MCF 10A (cell line): ENCODE data around the gene SGIP1. TPM values are rescaled to one million over a fixed set of nuclear protein-coding genes. Genes with fewer than 3 reads are reported as not detected.

Experiments
- BruUV-seq: library from RNA; stranded (reverse); fragments of 400-500 nt; replicated peaks from 2 replicates; lab custom pipeline; 2021; lab: Mats Ljungman, UMichigan
- CTCF ChIA-PET: fragments of 300-600 bp; sonication (Branson Sonifier 250); formaldehyde crosslinking; extraction: SDS; loops from one replicate; lab custom pipeline; 2021; ENCODE audit warnings: antibody characterized with exemption, inconsistent platforms; lab: Yijun Ruan, JAX
- POLR2A ChIA-PET: fragments of 300-600, 350-650 bp; sonication (Branson Sonifier 250); formaldehyde crosslinking; extraction: SDS; loops from one replicate; lab custom pipeline; 2020; ENCODE audit warnings: antibody characterized with exemption, inconsistent platforms; lab: Yijun Ruan, JAX
- DNase-seq: peaks from one replicate; pipeline ENCODE4 v3.0.0-alpha.2; 2018; ENCODE audit not compliant: unreplicated experiment
- H3K27ac Mint-ChIP-seq: one replicate; pipeline ENCODE4 v1.8.0; 2022; ENCODE audit warnings: mild to moderate bottlenecking, low read depth, mixed read lengths; ENCODE audit not compliant: unreplicated experiment
- H3K27me3 Mint-ChIP-seq: one replicate; pipeline ENCODE4 v1.8.0; 2022; ENCODE audit warnings: mixed read lengths; ENCODE audit not compliant: insufficient read depth, unreplicated experiment
- H3K36me3 Mint-ChIP-seq: one replicate; pipeline ENCODE4 v1.8.0; 2022; ENCODE audit warnings: mild to moderate bottlenecking, moderate library complexity, mixed read lengths; ENCODE audit not compliant: insufficient read depth, unreplicated experiment
- H3K4me1 Mint-ChIP-seq: one replicate; pipeline ENCODE4 v1.8.0; 2022; ENCODE audit warnings: mixed read lengths; ENCODE audit not compliant: insufficient read depth, unreplicated experiment
- H3K4me3 Mint-ChIP-seq: one replicate; pipeline ENCODE4 v1.8.0; 2022; ENCODE audit warnings: mild to moderate bottlenecking, moderate library complexity, mixed read lengths; ENCODE audit not compliant: unreplicated experiment
- H3K9me3 Mint-ChIP-seq: one replicate; pipeline ENCODE4 v1.8.0; 2022; ENCODE audit warnings: mixed read lengths; ENCODE audit not compliant: unreplicated experiment
- CTCF ChIP-seq: fragments of 200-600 bp; IDR thresholded peaks from one replicate; pipeline ENCODE4 v1.8.0; 2022; ENCODE audit warnings: antibody characterized with exemption, mild to moderate bottlenecking; ENCODE audit not compliant: unreplicated experiment
- intact Hi-C: fragments of 100-400 bp; cut with micrococcal nuclease; formaldehyde crosslinking; loops from 2 replicates; pipeline ENCODE4 v1.14.1; 2022
- total RNA-seq: library from RNA; stranded (reverse); gene quantifications from 2 replicates; pipeline ENCODE4 v1.2.3, GENCODE V29; 2022

The SGIP1 gene
- total RNA-seq, 1 experiment from 2014 or later = not detected

- no peak for DNase-seq
- H3K9me3 Mint-ChIP-seq = no peaks in the 10 kb centered on the region
- TF ChIP-seq CTCF = no peak
- H3K4me1 Mint-ChIP-seq = no peaks in the 10 kb centered on the region
- no peak overlapping the region for H3K4me3 Mint-ChIP-seq
- H3K27me3 Mint-ChIP-seq = no peaks in the 10 kb centered on the region
- ChIA-PET POLR2A (interaction anchor here (0.7 kb wide), 1 partner anchor 385 kb away, joined by 4 read pairs; no protein-coding TSS in a partner anchor), CTCF (interaction anchor here (0.6 to 1.2 kb wide), 4 partner anchors 23 to 443 kb away, joined by 3 read pairs; partner anchors contain the start of genes DNAI4 and MIER1)
- no peak overlapping the region for H3K27ac Mint-ChIP-seq
- H3K36me3 Mint-ChIP-seq = peaks cover 6% of the 10 kb centered on the region
- BruUV-seq = no TSS peak
- intact Hi-C loops = loop anchor here (5.0 kb wide), 2 partner anchors 210 to 580 kb away; no protein-coding TSS in a partner anchor
Measured at GRCh38 chr1:66767626-66768025, 233.7 kb downstream of the SGIP1 start.

- H3K4me1 Mint-ChIP-seq = no peaks in the 10 kb centered on the region
- H3K9me3 Mint-ChIP-seq = no peaks in the 10 kb centered on the region
- no TSS peak for BruUV-seq
- POLR2A ChIA-PET = interaction anchor here (0.9 kb wide), 1 partner anchor 65 kb away, joined by 3 read pairs; no protein-coding TSS in a partner anchor
- intact Hi-C loops = loop anchor here (5.0 kb wide), 2 partner anchors 208 to 578 kb away; no protein-coding TSS in a partner anchor
- DNase-seq = no peak
- no peak for TF ChIP-seq CTCF
- H3K27me3 Mint-ChIP-seq = no peaks in the 10 kb centered on the region
- H3K27ac Mint-ChIP-seq = no peak overlapping the region
- H3K36me3 Mint-ChIP-seq = peaks cover 6% of the 10 kb centered on the region
- H3K4me3 Mint-ChIP-seq = no peak overlapping the region
- CTCF ChIA-PET = interaction anchor here (1.0 kb wide), 1 partner anchor 380 kb away, joined by 3 read pairs; no protein-coding TSS in a partner anchor
Measured at GRCh38 chr1:66768965-66769364, 235.0 kb downstream of the SGIP1 start.

- no TSS peak for BruUV-seq
- no peak for TF ChIP-seq CTCF
- Mint-ChIP-seq H3K9me3 (no peaks in the 10 kb centered on the region), H3K4me3 (no peak overlapping the region), H3K27me3 (no peaks in the 10 kb centered on the region), H3K36me3 (peaks cover 6% of the 10 kb centered on the region), H3K27ac (no peak overlapping the region), H3K4me1 (no peaks in the 10 kb centered on the region)
- ChIA-PET CTCF (interaction anchor here (1.0 kb wide), 1 partner anchor 379 kb away, joined by 3 read pairs; no protein-coding TSS in a partner anchor), POLR2A (interaction anchor here (0.9 to 1.1 kb wide), 3 partner anchors 22 to 442 kb away, joined by 3 read pairs; no protein-coding TSS in a partner anchor)
- DNase-seq = no peak
- intact Hi-C loops = loop anchor here (5.0 kb wide), 2 partner anchors 208 to 578 kb away; no protein-coding TSS in a partner anchor
Measured at GRCh38 chr1:66769512-66770229, 235.7 kb downstream of the SGIP1 start.

GRCh38 chr1:66770240-66770639, 236.3 kb downstream of the SGIP1 start:
- CTCF ChIA-PET = interaction anchor here (1.0 kb wide), 1 partner anchor 379 kb away, joined by 3 read pairs; no protein-coding TSS in a partner anchor
- Mint-ChIP-seq H3K4me3 (no peak overlapping the region), H3K27ac (no peak overlapping the region), H3K4me1 (no peaks in the 10 kb centered on the region), H3K9me3 (no peaks in the 10 kb centered on the region), H3K36me3 (peaks cover 6% of the 10 kb centered on the region), H3K27me3 (no peaks in the 10 kb centered on the region)
- no TSS peak for BruUV-seq
- intact Hi-C loops = no loop called here
- POLR2A ChIA-PET = interaction anchor here (0.6 to 1.1 kb wide), 3 partner anchors 23 to 441 kb away, joined by 3 read pairs; no protein-coding TSS in a partner anchor
- TF ChIP-seq CTCF = no peak
- no peak for DNase-seq
